A549 treated with GW870086 at 1 μM for 4 hours (cell line): ENCODE measurements around the gene MS4A18. TPM values are rescaled to one million over a fixed set of nuclear protein-coding genes. Genes with fewer than 3 reads are reported as not detected.

Experiments
- total RNA-seq: library from RNA; stranded (reverse); fragments of 200-300 nt; extraction: Qiagen RNA extraction; gene quantifications from 5 replicates; pipeline ENCODE4 v1.2.3, GENCODE V29; 2022; ENCODE audit warnings: low read depth

MS4A18 gene
- total RNA-seq = not detected in 5 replicates

DNA sequence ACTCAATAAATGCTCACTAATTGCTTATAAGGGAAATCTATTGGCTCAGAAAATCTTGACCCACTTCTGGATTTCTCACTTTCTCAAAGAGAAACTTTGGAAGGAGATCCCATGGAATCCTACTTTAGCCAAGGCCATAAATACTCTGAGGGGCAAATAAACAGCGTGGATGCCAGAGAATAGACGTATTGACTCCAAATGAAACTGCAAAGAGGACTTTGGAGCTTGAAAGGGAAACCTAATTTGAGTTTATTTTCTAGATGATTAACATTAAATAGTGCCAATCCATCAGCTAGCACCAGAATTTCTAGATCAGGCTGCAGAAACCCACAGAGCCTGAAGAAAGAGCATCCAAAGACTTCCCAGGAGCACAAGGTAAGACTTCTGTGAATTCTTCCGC is at the start of gene MS4A18:
Gene MS4A18, plus strand, starts transcription at position 301 of the 400 bp plus-strand sequence.

DNA sequence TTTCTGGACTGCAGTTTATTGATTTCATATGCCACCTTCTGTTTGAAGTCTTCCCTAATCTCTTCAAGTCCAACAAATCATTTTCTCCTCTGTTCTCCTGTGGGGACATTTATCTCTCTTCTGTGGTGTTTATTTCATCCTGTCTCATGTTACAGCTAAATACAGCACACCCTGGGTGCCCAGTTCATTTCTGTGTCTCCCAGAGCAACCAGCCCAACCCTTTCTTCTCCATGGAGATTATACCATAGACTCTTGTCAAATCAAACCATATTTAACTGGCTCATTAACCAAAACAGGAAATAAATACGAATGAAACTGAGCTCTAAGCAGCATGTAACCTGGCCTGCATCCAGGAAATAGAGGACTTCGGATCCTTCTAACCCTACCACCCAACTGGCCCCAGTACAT is 25.2 kb upstream of the MS4A18 start, which contains the start of gene MS4A8:
Gene MS4A8, plus strand, starts transcription at position 329 of the 408 bp plus-strand sequence. CDS start 1,249 bp downstream, outside the sequence.

DNA sequence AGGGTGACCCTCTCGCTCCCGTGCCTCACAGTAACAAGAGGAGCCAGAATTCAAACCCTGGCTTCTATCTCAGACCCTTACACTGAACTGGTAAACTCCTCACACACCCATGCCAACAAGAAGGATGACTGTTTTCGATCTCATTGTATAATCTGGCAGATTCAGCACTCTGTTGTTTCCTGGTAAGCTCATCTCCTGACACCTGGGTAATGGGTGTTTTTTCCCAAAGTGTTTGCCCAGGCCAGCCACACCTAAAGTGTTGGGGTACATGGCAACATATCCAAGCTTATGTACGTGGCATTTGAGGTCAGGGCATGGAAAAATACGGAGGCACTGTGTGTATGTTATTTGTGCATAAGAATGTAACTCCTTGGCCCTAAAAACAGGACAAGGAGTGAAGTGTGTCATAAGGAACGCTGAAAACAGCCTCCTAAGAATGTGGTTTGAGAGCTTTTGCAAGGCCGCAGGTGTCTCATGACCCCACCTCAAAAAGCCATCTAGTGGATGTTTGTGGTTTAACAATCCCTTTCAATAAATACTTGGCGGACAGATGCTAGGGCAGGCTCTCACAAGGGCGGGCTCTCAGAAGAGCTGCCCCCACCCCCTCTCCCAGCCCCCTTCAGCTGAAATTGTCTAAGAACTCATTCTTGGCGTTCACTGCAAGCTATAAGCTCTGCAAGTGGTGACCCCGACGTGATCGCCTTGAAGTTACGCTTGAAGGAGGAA is 31.9 kb downstream of the MS4A18 start, which contains the start of gene MS4A15:
Gene MS4A15, plus strand, starts transcription at position 561 of the 726 bp plus-strand sequence. CDS start 6,867 bp downstream, outside the sequence.

DNA sequence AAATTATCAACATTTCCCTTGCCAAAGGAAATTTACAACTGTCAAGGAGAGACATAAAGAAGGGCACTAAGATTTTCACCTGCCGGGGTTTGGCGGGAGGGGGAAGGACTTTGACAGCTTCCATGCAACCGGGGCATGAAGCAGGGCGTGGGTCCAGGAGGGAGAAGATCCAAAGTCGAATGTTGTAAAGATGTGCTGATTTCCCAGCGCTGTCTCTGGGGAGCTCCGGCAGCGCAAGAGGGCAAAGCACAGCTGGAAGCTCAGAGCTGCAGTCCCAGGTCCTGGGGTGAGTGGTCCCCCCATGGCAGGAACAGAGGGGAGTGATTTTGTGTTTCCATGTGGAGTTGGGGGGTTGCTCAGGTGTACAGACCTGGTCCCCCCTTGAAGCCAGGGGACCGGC is 60.6 kb downstream of the MS4A18 start, which contains the start of gene MS4A10:
Gene MS4A10, plus strand, starts transcription at position 198 of the 400 bp plus-strand sequence. CDS start 5,003 bp downstream, outside the sequence.

Other genes with a start within 250 kb of the MS4A18 start
- gene MS4A12, start 231.9 kb upstream of the MS4A18 start, total RNA-seq = not detected in 5 replicates
- gene MS4A13, start 209.3 kb upstream of the MS4A18 start, total RNA-seq = not detected in 5 replicates
- not detected in 5 replicates for gene MS4A8, start 25.1 kb upstream of the MS4A18 start, total RNA-seq
- not detected in 5 replicates for gene MS4A15, start 32.1 kb downstream of the MS4A18 start, total RNA-seq
- not detected in 5 replicates for gene MS4A10, start 60.6 kb downstream of the MS4A18 start, total RNA-seq
- gene CCDC86, start 117.4 kb downstream of the MS4A18 start, total RNA-seq = 88.9 to 115 TPM (median 102 TPM) in 5 replicates
- 0.09 to 0.15 TPM (median 0.12 TPM) in 4 of 5 replicates, not detected in the other for gene PTGDR2, start 131.2 kb downstream of the MS4A18 start, total RNA-seq
- 0.13 to 0.32 TPM (median 0.29 TPM) in 3 of 5 replicates, not detected in the others for gene ZP1, start 142.8 kb downstream of the MS4A18 start, total RNA-seq
- 158 to 193 TPM (median 184 TPM) in 5 replicates for gene PRPF19, start 181.9 kb downstream of the MS4A18 start, total RNA-seq
- 110 to 135 TPM (median 132 TPM) in 5 replicates for gene TMEM109, start 189.4 kb downstream of the MS4A18 start, total RNA-seq
- 89.9 to 141 TPM (median 135 TPM) in 5 replicates for gene TMEM132A, start 199.7 kb downstream of the MS4A18 start, total RNA-seq
- gene SLC15A3, start 227.5 kb downstream of the MS4A18 start, total RNA-seq = not detected in 5 replicates
- 0.06 to 0.11 TPM (median 0.10 TPM) in 3 of 5 replicates, not detected in the others for gene CD6, start 247.0 kb downstream of the MS4A18 start, total RNA-seq